ENCODE measurements around the gene PACSIN1. TPM values are rescaled to one million over a fixed set of nuclear protein-coding genes. Genes with fewer than 3 reads are reported as not detected.

The PACSIN1 gene
- total and polyA plus RNA-seq, 2 donors (not counting 3 experiments of a cell fraction or from before 2014, with no cell fraction given): 0.03 TPM; not detected in 1

GRCh38 chr6:34511214-34511914 lies 45.5 kb downstream of the PACSIN1 start:
- POLR2A ChIA-PET: no interaction called here
- no peaks in the 10 kb centered on the region for H3K36me3 ChIP-seq (ENCODE audit: control insufficient read depth in 2 of 2, extremely low read depth in 1 of 2, insufficient read depth in 2 of 2, low read length in 2 of 2)
- dilution Hi-C loops (cut with MboI; ENCODE audit: extremely low pct_ligation_motif_present, low sequenced_read_pairs): no loop called here

More at GRCh38 chr6:34511214-34511914, 45.5 kb downstream of the PACSIN1 start:
- Histone ChIP-seq H3K9me3 (replicated peaks; ENCODE audit: control insufficient read depth, insufficient read depth, low read length) (no peaks in the 10 kb centered on the region), H3K4me2 (ENCODE audit: insufficient read depth, low read length) (no peak overlapping the region), H2AFZ (ENCODE audit: low read depth, low read length) (no peak overlapping the region), H3K27ac (ENCODE audit: insufficient read depth, low read depth, low read length) (no peak overlapping the region), H3K4me3 (replicated peaks in 1 of 3; ENCODE audit: insufficient read depth in 1 of 3, low read depth in 1 of 3, low read length in 3 of 3) (no peak overlapping the region), H3K27me3 (ENCODE audit: control insufficient read depth in 2 of 2, insufficient read depth in 2 of 2, low read length in 2 of 2) (peaks cover 18 to 19% of the 10 kb centered on the region in 2 experiments), H3K9ac (replicated peaks; ENCODE audit: extremely low read depth, insufficient read depth, low read length) (no peak overlapping the region), H3K9me1 (replicated peaks; ENCODE audit: control insufficient read depth, extremely low read depth, insufficient read depth, low read length) (no peaks in the 10 kb centered on the region), H3K4me1 (ENCODE audit: control insufficient read depth, extremely low read depth, insufficient read depth, low read length) (no peaks in the 10 kb centered on the region), H3K79me2 (ENCODE audit: control insufficient read depth, insufficient read depth, low read length) (no peaks in the 10 kb centered on the region), H4K20me1 (replicated peaks; ENCODE audit: control insufficient read depth, extremely low read depth, insufficient read depth, low read length) (no peaks in the 10 kb centered on the region)
- BruUV-seq (replicated peaks): no TSS peak
- CTCF ChIA-PET: interaction anchor here (1.2 kb wide), 1 partner anchor 51 kb away, joined by 3 read pairs; no protein-coding TSS in a partner anchor
- intact Hi-C loops (cut with micrococcal nuclease): no loop called here
- FAIRE-seq (no peak), DNase-seq (ENCODE audit: low read depth, low spot score) (no peak)
- TF ChIP-seq JUN (IDR thresholded peaks at IDR 0.05; ENCODE audit: borderline replicate concordance, insufficient read depth, insufficient read length, low read depth) (no peak), POLR2A (IDR thresholded peaks at IDR 0.05; ENCODE audit: low read depth, low read length) (no peak), EZH2 (IDR thresholded peaks at IDR 0.05; ENCODE audit: borderline replicate concordance, low read depth, low read length, severe bottlenecking) (no peak), MAX (IDR thresholded peaks at IDR 0.05; ENCODE audit: insufficient read depth, insufficient read length) (no peak), MYC (IDR thresholded peaks at IDR 0.05; ENCODE audit: low read depth, low read length) (no peak), GATA2 (IDR thresholded peaks at IDR 0.05; ENCODE audit: insufficient read depth, insufficient read length, low read depth, low read length) (no peak), CTCF (IDR thresholded peaks at IDR 0.05; ENCODE audit: extremely low read depth in 1 of 2, insufficient read depth in 1 of 2, low read depth in 1 of 2, low read length in 2 of 2) (no peak), POLR2AphosphoS5 (IDR thresholded peaks at IDR 0.05; ENCODE audit: insufficient read depth, low read depth, low read length) (no peak), FOS (IDR thresholded peaks at IDR 0.05; ENCODE audit: borderline replicate concordance, insufficient read depth, low read length) (no peak)

Data from endothelial cell of umbilical vein (primary cell).